Activated B cell treated with CpG ODN at 0.5 μM for 24 hours (primary cell): ENCODE data around the gene SEC61G. TPM values are rescaled to one million over a fixed set of nuclear protein-coding genes. Genes with fewer than 3 reads are reported as not detected.
A peak's percentile ranks its signal among the peaks of the same experiment; 100 is the strongest.

Source experiments
- ATAC-seq: fragments of 200-7000 bp; cut with Tn5 transposase; one replicate; pipeline ENCODE4 v1.10.0; 2021; ENCODE audit warnings: low read depth, mild to moderate bottlenecking, moderate library complexity
- CTCF ChIA-PET: fragments of 350-600 bp; sonication (Branson Sonifier 250); formaldehyde crosslinking; loops from one replicate; lab custom pipeline; 2021; ENCODE audit warnings: antibody characterized with exemption; lab: Charles Lee
- POLR2A ChIA-PET: fragments of 350-600 bp; sonication (Branson Sonifier 250); formaldehyde crosslinking; loops from one replicate; lab custom pipeline; 2021; ENCODE audit warnings: antibody characterized with exemption; lab: Charles Lee
- DNase-seq: peaks from one replicate; pipeline ENCODE4 v3.0.0; 2022
- H3K27ac Mint-ChIP-seq: one replicate; pipeline ENCODE4 v1.8.0; 2020; ENCODE audit warnings: mixed read lengths
- H3K27me3 Mint-ChIP-seq: one replicate; pipeline ENCODE4 v1.8.0; 2021; ENCODE audit warnings: mixed read lengths
- H3K36me3 Mint-ChIP-seq: one replicate; pipeline ENCODE4 v1.8.0; 2021; ENCODE audit warnings: low read depth, mixed read lengths
- H3K4me1 Mint-ChIP-seq: one replicate; pipeline ENCODE4 v1.8.0; 2021; ENCODE audit warnings: mixed read lengths
- H3K4me3 Mint-ChIP-seq: one replicate; pipeline ENCODE4 v1.8.0; 2020; ENCODE audit warnings: mild to moderate bottlenecking, mixed read lengths
- H3K9me3 Mint-ChIP-seq: one replicate; pipeline ENCODE4 v1.8.0; 2020; ENCODE audit warnings: mixed read lengths
- CTCF ChIP-seq: fragments of 200-600 bp; IDR thresholded peaks from one replicate; pipeline ENCODE4 v1.8.0; 2022; ENCODE audit warnings: antibody characterized with exemption, mild to moderate bottlenecking
- intact Hi-C: fragments of 100-400 bp; cut with micrococcal nuclease; formaldehyde crosslinking; loops from one replicate; pipeline ENCODE4 v1.15.1; 2024
- total RNA-seq: library from RNA; stranded (reverse); gene quantifications from 2 replicates; pipeline ENCODE4 v1.2.3, GENCODE V29; 2022

Gene SEC61G
- total RNA-seq, 1 donor from 2014 or later, result 57.3 TPM

- ChIA-PET POLR2A (interaction anchor here (2.7 kb wide), 1 partner anchor 10 kb away, joined by 6 read pairs; the partner anchor contains the start of gene SEC61G), CTCF (interaction anchor here (7.8 kb wide), 1 partner anchor 486 kb away, joined by 129 read pairs; no protein-coding TSS in a partner anchor)
- no peak for TF ChIP-seq CTCF
- H3K27ac Mint-ChIP-seq, result no peak overlapping the region
- no peaks in the 10 kb centered on the region for H3K9me3 Mint-ChIP-seq
- DNase-seq (no peak), ATAC-seq (no peak)
- no peaks in the 10 kb centered on the region for H3K36me3 Mint-ChIP-seq
- intact Hi-C loops, result no loop called here
- H3K4me3 Mint-ChIP-seq, result no peak overlapping the region
- peaks cover 6% of the 10 kb centered on the region for H3K4me1 Mint-ChIP-seq
- H3K27me3 Mint-ChIP-seq, result peaks cover 40% of the 10 kb centered on the region
These were observed 10.2 kb upstream of the SEC61G start for GRCh38 chr7:54769203-54769602.

- H3K27ac Mint-ChIP-seq, result no peak overlapping the region
- peaks cover 4% of the 10 kb centered on the region for H3K4me1 Mint-ChIP-seq
- no peak overlapping the region for H3K4me3 Mint-ChIP-seq
- no peaks in the 10 kb centered on the region for H3K9me3 Mint-ChIP-seq
- TF ChIP-seq CTCF, result no peak
- POLR2A ChIA-PET, result no interaction called here
- H3K27me3 Mint-ChIP-seq, result peaks cover 33% of the 10 kb centered on the region
- CTCF ChIA-PET, result no interaction called here
- H3K36me3 Mint-ChIP-seq, result no peaks in the 10 kb centered on the region
- DNase-seq, result no peak
- ATAC-seq, result no peak
- intact Hi-C loops, result no loop called here
These were observed 5.8 kb upstream of the SEC61G start for GRCh38 chr7:54764861-54765260.

GRCh38 chr7:54757711-54758110, 1.3 kb downstream of the SEC61G start:
- no peak overlapping the region for H3K27ac Mint-ChIP-seq
- peaks cover 39% of the 10 kb centered on the region for H3K36me3 Mint-ChIP-seq
- peaks cover 21% of the 10 kb centered on the region for H3K4me1 Mint-ChIP-seq
- peak overlapping the region; percentile 98 for H3K4me3 Mint-ChIP-seq
- CTCF ChIA-PET, result interaction anchor here (3.0 to 3.7 kb wide), 2 partner anchors 16 to 498 kb away, joined by 20 to 24 read pairs; no protein-coding TSS in a partner anchor
- POLR2A ChIA-PET, result interaction anchor here (2.4 to 3.7 kb wide), 2 partner anchors 609 to 1349 kb away, joined by 9 to 34 read pairs; partner anchors contain the start of genes CHCHD2 and LANCL2
- DNase-seq, result no peak
- intact Hi-C loops, result loop anchor here (5.0 kb wide), 2 partner anchors 330 to 1195 kb away; partner anchors contain the start of gene MRPS17
- no peak for ATAC-seq
- no peak for TF ChIP-seq CTCF
- H3K9me3 Mint-ChIP-seq, result no peaks in the 10 kb centered on the region
- no peaks in the 10 kb centered on the region for H3K27me3 Mint-ChIP-seq

GRCh38 chr7:54749200-54749599, 9.8 kb downstream of the SEC61G start:
- ATAC-seq (no peak), DNase-seq (no peak)
- H3K4me1 Mint-ChIP-seq, result no peaks in the 10 kb centered on the region
- ChIA-PET CTCF (no interaction called here), POLR2A (no interaction called here)
- H3K27ac Mint-ChIP-seq, result no peak overlapping the region
- intact Hi-C loops, result no loop called here
- no peaks in the 10 kb centered on the region for H3K27me3 Mint-ChIP-seq
- TF ChIP-seq CTCF, result no peak
- H3K4me3 Mint-ChIP-seq, result no peak overlapping the region
- no peaks in the 10 kb centered on the region for H3K9me3 Mint-ChIP-seq
- H3K36me3 Mint-ChIP-seq, result peaks cover 58% of the 10 kb centered on the region

GRCh38 chr7:54747234-54747633, 11.8 kb downstream of the SEC61G start:
- Mint-ChIP-seq H3K27me3 (no peaks in the 10 kb centered on the region), H3K4me1 (no peaks in the 10 kb centered on the region), H3K36me3 (peaks cover 41% of the 10 kb centered on the region), H3K4me3 (no peak overlapping the region), H3K27ac (no peak overlapping the region), H3K9me3 (no peaks in the 10 kb centered on the region)
- no peak for DNase-seq
- CTCF ChIA-PET, result no interaction called here
- POLR2A ChIA-PET, result interaction anchor here (0.8 kb wide), 1 partner anchor 12 kb away, joined by 3 read pairs; the partner anchor contains the start of gene SEC61G
- intact Hi-C loops, result no loop called here
- ATAC-seq, result no peak
- TF ChIP-seq CTCF, result no peak
